A549 treated with CORT108297 at 1 μM for 4 hours (cell line): ENCODE results near the gene TICAM2. TPM values are rescaled to one million over a fixed set of nuclear protein-coding genes. Genes with fewer than 3 reads are reported as not detected.

Source experiments
- total RNA-seq: library from RNA; stranded (reverse); fragments of 200-300 nt; extraction: Qiagen RNA extraction; gene quantifications from 5 replicates; pipeline ENCODE4 v1.2.3, GENCODE V29; 2022

TICAM2 gene, protein sequence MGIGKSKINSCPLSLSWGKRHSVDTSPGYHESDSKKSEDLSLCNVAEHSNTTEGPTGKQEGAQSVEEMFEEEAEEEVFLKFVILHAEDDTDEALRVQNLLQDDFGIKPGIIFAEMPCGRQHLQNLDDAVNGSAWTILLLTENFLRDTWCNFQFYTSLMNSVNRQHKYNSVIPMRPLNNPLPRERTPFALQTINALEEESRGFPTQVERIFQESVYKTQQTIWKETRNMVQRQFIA
- 0.75 to 1.4 TPM (median 1.2 TPM) in 5 replicates for total RNA-seq

DNA sequence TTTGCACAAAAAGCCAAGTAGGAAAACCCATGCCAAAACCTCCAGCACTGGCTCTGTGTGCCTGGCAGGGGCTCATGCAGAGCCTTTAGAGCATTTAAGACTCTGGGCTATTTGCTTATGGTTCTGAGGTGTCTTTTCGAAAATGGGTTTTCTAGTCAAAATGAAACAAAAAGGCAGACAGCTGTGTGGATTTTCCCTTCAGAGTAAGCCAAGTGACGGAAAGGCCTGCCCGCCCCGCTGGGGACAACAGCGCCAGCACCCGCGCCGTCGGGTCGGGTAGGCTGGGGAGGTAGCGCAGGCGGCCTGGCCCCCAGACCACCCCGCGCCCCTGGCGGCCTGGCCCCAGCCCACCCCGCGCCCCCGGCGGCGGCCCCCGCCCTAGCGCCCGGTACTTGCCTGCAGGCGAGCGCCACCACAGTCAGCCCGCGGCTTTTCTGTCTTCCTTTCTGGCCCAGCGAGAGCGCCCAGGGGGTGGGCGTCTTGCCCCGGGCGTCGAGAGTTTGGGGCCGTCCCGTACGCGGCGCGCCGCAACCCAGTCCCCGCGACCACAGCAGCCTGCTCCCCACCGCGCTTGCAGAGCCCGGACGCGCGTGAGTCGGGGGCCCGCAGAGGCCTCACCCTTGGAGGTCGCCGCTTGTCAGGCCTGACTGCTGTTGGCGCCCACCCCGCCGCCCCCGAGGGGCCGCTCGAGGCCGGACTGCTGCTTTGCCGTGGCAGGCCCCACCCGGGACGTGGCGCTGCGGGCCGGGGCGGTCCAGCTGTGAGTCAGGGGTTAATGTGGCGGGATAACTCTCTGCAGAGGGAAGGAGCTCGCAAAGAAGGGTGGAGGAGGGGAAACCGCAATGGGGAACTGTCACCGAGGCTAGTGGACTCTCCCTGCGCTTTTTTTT is at the start of gene TICAM2:
TSS of gene TICAM2 (minus strand) at position 779 of the 890 bp plus-strand sequence. CDS start 21,223 bp downstream, outside the sequence.

DNA sequence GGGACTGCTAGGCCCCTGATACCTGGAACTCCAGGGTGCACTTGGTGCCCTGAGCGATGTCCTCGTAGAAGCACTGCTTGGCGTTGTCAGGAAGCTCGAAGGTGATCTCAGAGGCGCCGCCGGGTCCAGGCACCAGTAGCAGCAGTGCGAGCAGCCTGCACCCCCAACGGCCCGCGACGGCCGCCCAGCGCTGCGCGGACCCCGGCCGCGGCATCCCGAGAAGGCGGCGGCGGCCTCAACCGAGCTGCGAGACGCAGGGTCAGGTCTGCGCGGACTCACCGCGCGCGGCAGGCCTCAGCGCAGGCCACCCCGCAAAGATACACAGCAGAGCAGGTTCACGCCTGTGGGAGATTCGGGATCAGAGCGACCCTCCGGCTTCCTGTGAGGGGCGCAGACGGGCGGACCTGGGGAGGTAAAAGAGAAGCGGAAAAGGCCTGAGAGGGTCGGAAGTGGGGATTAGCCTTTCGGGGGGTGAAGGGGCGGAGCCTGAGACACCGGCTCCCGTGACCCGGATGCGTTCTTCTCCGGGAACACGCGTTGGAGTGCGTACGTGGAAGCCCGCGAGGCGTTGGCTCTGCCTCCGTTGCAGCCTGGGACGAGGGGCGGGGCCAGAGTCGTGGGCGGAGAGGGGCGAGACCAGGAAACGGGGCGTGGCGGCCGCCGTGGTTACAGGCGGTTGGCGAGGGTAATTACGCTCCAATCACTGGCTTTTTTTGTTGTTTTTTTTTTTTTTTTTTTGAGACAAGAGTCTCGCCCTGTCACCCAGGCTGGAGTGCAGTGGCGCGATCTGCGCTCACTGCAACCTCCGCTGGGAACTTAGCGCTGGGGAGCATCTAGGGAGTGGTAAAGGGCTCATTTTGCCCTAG is 23.5 kb upstream of the TICAM2 start, which contains the start of gene TMED7:
TSS of gene TMED7 (minus strand) at position 458 of the 866 bp plus-strand sequence. CDS start at position 214, 244 bp downstream.

GRCh38 chr5:115544436-115545350 is 57.6 kb downstream of the TICAM2 start, which contains the start of gene FEM1C:
FEM1C (minus strand) TSS chr5:115544775; CDS start chr5:115543493, 1,282 bp downstream.

Other genes starting within 250 kb of the TICAM2 start
- 5.4 to 7.0 TPM (median 5.8 TPM) in 5 replicates for gene FEM1C, start 57.7 kb downstream of the TICAM2 start, total RNA-seq
- gene TMED7, start 23.6 kb upstream of the TICAM2 start, total RNA-seq = 42.3 to 64.0 TPM (median 51.7 TPM) in 5 replicates
- gene CDO1, start 214.2 kb upstream of the TICAM2 start, total RNA-seq = 0.08 TPM in 1 of 5 replicates, not detected in the others
- gene ATG12, start 239.1 kb upstream of the TICAM2 start, total RNA-seq = 47.9 to 52.1 TPM (median 50.3 TPM) in 5 replicates
- gene AP3S1, start 239.5 kb upstream of the TICAM2 start, total RNA-seq = 70.0 to 85.9 TPM (median 77.7 TPM) in 5 replicates